GM15510 (cell line): ENCODE results near the gene CPNE8.

Source experiments
- POLR2A ChIP-seq: IDR thresholded peaks from 3 replicates; pipeline ENCODE4 v1.6.1; 2011; ENCODE audit warnings: borderline replicate concordance; ENCODE audit not compliant: insufficient read length; ENCODE audit errors: extremely low read depth

Gene CPNE8

DNA sequence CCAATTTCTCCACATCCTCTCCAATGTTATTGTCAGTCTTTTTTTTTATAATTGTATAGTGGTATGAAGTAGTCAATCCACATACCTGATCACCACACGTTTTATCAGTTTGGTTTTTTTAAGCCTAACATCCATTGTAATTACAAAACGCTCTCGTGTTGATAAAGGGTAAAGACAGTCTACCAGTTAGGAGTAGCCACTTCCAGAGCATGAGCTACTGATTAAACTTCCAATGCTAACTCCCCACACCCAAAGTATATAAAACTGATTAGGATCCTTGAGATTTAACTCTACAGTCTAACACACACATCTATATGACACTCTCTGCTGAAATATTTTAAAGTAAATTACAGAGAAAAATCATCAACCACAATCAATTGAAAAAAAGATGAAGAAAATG, 20.7 kb downstream of the CPNE8 start:
- TF ChIP-seq POLR2A = no peak

GRCh38 chr12:38883629-38884134, 21.7 kb downstream of the CPNE8 start:
- no peak for TF ChIP-seq POLR2A

DNA sequence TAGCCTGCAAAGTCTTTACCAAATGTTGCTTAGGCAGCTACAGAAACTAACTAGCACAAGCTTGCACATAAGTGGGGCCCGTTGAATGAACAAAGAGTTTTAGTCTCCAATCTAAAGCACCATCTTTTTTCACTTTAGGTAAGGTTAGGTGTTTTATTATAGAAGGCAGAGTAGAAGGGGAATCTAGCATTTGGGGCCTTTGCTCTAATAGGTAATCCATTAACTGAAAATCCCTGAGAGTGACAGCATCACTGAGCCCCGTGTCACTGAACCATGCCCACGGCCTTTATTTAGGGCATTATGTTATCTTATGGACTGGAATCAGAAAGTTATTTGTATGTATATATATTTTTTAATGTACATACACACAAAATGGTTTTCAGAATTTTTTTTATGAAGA, 25.1 kb downstream of the CPNE8 start:
- TF ChIP-seq POLR2A = no peak

DNA sequence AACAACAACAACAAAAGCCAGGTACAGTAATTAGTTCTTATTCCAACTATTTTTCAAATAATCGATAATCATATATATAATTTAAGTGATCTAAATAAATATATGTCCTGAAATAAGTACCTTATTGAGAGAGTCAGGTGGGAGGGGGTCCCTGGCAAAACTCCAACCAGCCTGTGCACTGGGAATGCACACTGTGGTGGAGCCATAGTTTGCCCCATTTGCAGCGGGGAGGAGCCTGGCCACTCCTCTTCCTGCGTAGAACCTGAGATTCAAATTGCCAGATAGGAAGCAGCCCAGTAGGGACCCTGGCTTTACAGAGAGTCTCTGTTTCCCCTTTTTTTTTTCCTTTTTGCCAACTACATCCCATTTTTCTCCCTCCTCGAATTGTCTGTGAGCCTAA, 26.4 kb downstream of the CPNE8 start:
- no peak for TF ChIP-seq POLR2A

DNA sequence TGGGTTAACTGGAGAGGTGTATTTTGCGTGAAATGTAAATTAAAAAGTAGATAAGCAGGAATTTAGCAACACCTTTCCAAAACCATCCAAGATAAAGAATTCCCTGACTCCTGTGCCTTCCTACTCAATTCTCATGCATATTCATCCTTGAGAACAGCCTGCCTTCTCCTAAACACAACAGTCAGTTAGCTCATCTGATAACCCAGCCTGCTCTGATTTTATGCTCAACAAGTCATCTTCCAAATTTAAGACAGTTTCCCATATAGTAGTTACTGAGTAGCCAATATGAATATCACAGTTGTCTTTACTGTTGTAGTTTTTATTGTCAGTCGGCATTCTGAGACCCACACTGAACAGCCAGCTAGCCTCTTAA, 27.1 kb downstream of the CPNE8 start:
- TF ChIP-seq POLR2A = no peak

DNA sequence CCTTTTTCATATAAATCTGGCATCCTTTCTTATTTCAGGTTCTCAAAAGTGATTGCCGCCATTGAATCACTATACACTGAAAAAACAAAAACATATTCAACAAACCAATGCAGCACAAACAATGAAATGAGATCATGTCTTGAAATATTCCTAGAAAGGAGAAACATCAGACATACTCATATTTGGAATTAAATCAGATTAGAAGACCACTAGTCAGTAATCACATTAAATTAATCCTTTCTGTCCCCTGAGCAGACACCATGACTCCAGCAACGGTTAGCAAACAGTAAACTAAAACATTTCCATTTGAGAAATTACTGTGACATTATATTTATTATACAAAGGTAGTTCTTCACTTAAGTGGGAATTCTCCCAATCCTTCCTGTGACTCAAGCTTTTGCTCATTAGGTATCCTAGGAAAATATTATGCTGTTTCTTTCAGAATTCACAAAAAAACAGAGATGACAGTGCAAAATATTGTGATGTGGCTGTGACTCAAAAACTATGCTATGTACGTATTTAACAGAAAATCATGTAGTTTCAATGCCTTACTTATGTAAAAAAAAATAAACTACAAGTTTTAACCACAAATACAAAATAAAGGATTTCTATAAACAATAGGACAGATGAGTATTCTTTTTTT, 29.7 kb downstream of the CPNE8 start:
- TF ChIP-seq POLR2A = no peak

GRCh38 chr12:38872561-38872960, 32.8 kb downstream of the CPNE8 start:
- no peak for TF ChIP-seq POLR2A

- no peak for TF ChIP-seq POLR2A
These were observed 33.2 kb downstream of the CPNE8 start for GRCh38 chr12:38872156-38872555.

DNA sequence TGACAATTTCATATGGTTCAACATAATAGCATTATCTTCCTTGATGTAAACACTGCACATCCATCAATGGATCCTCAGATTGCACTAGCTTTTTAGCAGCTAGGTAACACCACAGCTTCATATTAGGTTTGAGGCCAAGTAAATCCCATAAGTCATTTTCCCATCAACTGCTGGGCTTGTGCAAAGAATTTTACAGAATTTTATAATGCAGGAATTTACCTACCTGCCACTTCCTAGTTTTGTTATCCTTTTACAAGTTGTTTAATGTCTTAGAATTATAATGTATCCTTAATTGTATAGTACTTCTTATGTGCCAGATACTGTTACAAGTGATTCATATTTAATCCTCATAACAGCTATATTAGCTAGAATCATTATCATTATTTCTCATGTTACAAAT, 36.4 kb downstream of the CPNE8 start:
- TF ChIP-seq POLR2A = no peak

GRCh38 chr12:38850461-38850860, 54.9 kb downstream of the CPNE8 start:
- TF ChIP-seq POLR2A = no peak

DNA sequence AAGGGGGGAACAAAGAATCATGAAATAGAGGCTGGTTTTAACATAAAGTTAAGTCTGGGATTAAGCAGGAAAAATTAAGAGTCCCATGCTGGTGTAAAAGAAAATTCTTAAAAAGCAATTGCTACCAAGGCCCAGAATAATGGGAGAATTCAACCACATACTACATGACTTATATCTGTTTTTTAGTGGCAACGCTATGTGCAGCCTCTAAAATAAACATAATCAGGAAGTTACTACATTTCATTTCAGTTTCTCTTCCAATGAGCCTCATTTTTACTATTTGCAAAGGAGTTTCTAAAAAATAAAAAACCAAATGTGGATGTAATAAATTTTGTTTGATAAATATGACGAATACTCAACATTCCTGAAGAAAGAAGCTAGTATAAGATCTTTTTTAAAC, 58.1 kb downstream of the CPNE8 start:
- no peak for TF ChIP-seq POLR2A

GRCh38 chr12:38844267-38844666, 61.1 kb downstream of the CPNE8 start:
- TF ChIP-seq POLR2A = no peak

DNA sequence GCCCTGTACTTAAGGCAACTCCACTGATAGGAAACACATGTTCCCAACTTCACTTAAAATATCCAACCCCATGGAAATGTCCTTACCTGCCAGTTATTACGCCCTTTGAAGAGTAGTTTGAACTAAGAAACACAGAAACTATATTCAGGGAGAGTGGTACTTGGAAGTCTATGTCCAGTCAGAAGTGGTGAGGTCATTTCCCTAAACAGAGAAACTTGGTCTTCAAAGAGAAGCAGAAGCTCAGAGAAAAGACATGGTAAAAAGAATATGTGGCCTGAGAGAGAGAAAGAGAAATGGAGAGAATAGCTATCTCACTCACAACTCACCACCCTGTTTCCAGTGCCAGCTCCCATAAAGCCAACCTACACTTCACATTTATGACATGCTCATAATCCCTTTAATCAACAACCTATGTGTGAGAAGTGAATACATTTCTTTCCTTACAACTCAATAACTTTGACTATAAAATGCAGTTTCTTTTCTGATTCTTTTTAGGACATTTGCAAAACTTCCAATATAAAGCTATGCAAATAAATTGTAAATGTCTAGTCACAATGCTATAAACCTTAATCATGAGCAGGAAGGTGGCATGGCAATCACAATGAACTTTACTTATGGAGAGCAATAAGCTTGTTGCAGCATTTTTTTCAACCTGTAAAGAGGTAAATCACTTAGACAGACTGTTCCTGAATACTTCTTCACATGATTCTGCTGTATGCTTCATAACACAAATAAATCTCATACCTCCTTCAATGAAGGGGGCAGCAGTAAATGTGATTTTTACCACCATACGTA, 67.1 kb downstream of the CPNE8 start:
- no peak for TF ChIP-seq POLR2A

DNA sequence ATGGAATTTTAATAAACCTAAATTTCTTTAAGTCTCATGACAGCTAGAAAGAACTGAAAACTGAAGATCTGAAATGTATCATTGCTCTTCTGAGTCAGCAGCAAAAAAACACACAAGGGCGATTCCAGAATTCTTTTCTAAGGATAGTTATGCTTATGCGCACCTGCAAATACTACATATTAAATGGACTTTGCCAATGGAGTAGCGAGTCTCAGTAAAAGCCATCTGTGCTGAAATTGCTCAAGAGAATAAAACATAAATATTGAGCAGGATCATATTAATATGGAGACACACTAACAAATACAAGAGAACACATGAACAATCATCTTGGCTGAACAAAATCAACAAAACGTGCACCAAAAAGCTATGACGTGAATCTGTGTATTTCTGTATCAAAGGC, 73.7 kb downstream of the CPNE8 start:
- TF ChIP-seq POLR2A = no peak

DNA sequence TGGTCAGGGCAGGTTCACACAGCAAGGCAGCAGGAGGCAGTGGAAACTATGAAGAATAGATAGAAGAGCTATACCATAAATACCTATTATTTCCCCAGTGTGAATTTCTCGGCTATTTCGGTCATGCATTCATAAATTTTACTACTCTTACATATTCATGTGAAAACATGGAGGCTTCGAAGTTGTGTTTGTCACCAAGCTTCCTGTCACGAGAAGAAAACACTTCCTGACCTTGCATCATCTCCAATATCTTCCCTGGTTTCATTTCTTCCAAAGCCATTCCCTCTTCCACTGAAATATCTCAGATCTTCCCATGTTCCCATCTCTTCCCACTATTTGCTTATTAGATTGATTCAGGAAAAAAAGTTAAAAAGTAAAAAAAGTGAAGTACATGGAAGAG, 80.4 kb downstream of the CPNE8 start:
- no peak for TF ChIP-seq POLR2A

GRCh38 chr12:38823738-38824137, 81.7 kb downstream of the CPNE8 start:
- TF ChIP-seq POLR2A = no peak
